Neuron (in vitro differentiated cells): Measurements from ENCODE around the gene PEAK1.
"Not testable (repeated sequence)": the region's sequence is repeated elsewhere in the genome, so short reads cannot be mapped to it uniquely, and the experiment has no call there.

Source experiments
- H2AFZ ChIP-seq: one replicate; pipeline ENCODE4 v1.6.1; 2013; ENCODE audit warnings: low read depth, mild to moderate bottlenecking, inconsistent platforms, low read length, moderate library complexity
- H3K27me3 ChIP-seq: one replicate; pipeline ENCODE4 v1.6.1; 2013; ENCODE audit warnings: low read length; ENCODE audit not compliant: insufficient read depth
- H3K36me3 ChIP-seq: one replicate; pipeline ENCODE4 v1.6.1; 2013; ENCODE audit warnings: low read length; ENCODE audit not compliant: insufficient read depth
- H3K4me1 ChIP-seq: one replicate; pipeline ENCODE4 v1.6.1; 2013; ENCODE audit warnings: low read length; ENCODE audit not compliant: insufficient read depth
- H3K4me3 ChIP-seq: 2 replicates; pipeline ENCODE4 v1.5.1; 2013; ENCODE audit warnings: mild to moderate bottlenecking, low read length, moderate library complexity
- H3K9me3 ChIP-seq: one replicate; pipeline ENCODE4 v1.6.1; 2013; ENCODE audit warnings: low read length

The PEAK1 gene

GRCh38 chr15:77192451-77192850, 227.5 kb downstream of the PEAK1 start:
- no peak overlapping the region for H2AFZ ChIP-seq

DNA sequence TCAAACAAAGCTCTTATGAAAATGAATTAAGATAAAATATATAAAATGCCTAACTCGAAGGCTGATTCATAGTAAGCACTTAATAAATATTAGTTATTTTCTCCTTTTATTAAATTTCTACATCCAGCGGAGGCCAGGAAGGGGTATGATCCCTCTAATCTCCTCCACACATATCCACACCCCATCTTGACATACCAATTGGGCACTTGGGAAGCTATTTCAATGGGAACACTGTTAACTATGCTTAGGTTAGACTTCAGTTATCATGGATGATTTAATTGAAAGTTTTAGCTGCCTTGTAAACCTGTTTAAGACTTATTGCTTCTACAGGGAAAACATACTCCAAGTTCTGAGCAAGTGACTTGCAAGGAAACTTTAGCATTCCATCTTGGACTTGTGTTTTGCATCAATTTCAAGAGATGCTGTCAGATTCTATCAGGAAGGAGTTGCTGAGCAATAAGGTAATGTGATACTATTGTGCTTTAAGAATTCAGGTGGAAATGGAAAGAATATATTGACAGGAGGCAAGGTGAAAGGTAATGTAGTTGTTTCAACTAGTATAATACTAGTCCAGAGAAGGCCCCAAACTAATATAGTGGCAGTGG, 228.6 kb downstream of the PEAK1 start:
- H3K9me3 ChIP-seq = no peaks in the 10 kb centered on the region
- no peaks in the 10 kb centered on the region for H3K27me3 ChIP-seq
- H3K36me3 ChIP-seq = no peaks in the 10 kb centered on the region
- H2AFZ ChIP-seq = no peak overlapping the region
- peaks cover 21% of the 10 kb centered on the region for H3K4me1 ChIP-seq
- no peak overlapping the region for H3K4me3 ChIP-seq

More at GRCh38 chr15:77192451-77192850, 227.5 kb downstream of the PEAK1 start:
- Histone ChIP-seq H3K9me3 (no peaks in the 10 kb centered on the region), H3K4me1 (peaks cover 21% of the 10 kb centered on the region), H3K27me3 (no peaks in the 10 kb centered on the region), H3K4me3 (no peak overlapping the region), H3K36me3 (no peaks in the 10 kb centered on the region)

- no peak overlapping the region for H2AFZ ChIP-seq
- no peaks in the 10 kb centered on the region for H3K9me3 ChIP-seq
- H3K27me3 ChIP-seq = no peaks in the 10 kb centered on the region
- no peak overlapping the region for H3K4me3 ChIP-seq
- peaks cover 5% of the 10 kb centered on the region for H3K4me1 ChIP-seq
- no peaks in the 10 kb centered on the region for H3K36me3 ChIP-seq
Observed at GRCh38 chr15:77187751-77188464, 232.0 kb downstream of the PEAK1 start.

DNA sequence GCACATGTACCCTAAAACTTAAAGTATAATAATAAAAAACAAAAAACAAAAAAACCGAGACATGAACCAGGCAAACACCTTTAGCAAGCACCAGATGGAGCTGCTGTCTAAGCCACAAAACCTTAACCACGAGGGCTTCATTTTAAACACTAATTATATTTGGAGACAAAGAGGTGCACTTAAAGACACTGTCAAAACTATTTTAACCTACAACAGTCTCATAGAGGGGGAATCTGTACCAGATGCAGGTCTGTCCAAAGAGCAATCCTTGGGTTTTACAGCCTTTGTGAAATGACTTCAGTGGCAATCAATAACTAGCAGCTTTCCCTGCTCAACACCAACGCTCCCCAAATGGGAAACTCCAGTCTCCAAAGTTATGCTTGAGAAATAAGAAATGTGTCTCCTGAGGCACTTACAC, 233.3 kb downstream of the PEAK1 start:
- Histone ChIP-seq H3K9me3 (no peaks in the 10 kb centered on the region), H3K4me1 (peaks cover 5% of the 10 kb centered on the region), H3K36me3 (no peaks in the 10 kb centered on the region), H2AFZ (no peak overlapping the region), H3K27me3 (no peaks in the 10 kb centered on the region), H3K4me3 (no peak overlapping the region)

DNA sequence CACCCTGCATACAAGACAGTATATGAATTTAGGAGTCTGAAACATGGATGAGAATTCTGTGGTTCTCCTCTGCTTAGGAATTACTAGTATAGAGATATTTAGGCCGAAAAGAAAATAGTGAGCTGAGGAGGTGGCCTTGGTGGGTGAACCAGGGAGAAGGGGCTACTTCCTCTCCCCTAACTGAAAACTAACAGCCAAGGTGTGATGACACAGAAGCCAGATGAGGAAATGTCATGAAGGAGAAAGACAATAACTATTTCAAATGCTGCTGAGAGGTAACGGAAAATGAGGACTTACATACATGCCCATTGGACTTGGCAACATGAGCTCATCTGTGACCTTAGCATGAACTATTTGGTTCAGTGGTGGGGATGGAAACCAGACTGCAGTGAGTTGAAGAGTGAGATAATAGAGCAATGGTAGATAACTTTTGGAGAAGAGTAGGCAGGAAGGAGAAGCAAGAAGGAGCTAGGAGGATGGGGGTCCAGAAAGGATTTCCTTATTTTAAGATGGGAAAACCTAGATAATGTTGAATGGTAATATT, 234.6 kb downstream of the PEAK1 start:
- Histone ChIP-seq H3K4me1 (peaks cover 5% of the 10 kb centered on the region), H3K36me3 (no peaks in the 10 kb centered on the region), H3K4me3 (no peak overlapping the region), H3K27me3 (no peaks in the 10 kb centered on the region), H2AFZ (no peak overlapping the region), H3K9me3 (no peaks in the 10 kb centered on the region)

- H2AFZ ChIP-seq, H3K36me3 ChIP-seq, H3K4me1 ChIP-seq, H3K4me3 ChIP-seq, H3K9me3 ChIP-seq, H3K27me3 ChIP-seq: not testable (repeated sequence)
Observed at GRCh38 chr15:77184352-77184751, 235.6 kb downstream of the PEAK1 start.

- Histone ChIP-seq H3K27me3 (no peaks in the 10 kb centered on the region), H3K4me3 (no peak overlapping the region), H3K36me3 (peaks cover 4% of the 10 kb centered on the region), H3K9me3 (no peaks in the 10 kb centered on the region), H2AFZ (no peak overlapping the region), H3K4me1 (peaks cover 5% of the 10 kb centered on the region)
Observed at GRCh38 chr15:77183066-77183465, 236.8 kb downstream of the PEAK1 start.

- H3K27me3 ChIP-seq = no peaks in the 10 kb centered on the region
- H3K4me3 ChIP-seq = no peak overlapping the region
- no peaks in the 10 kb centered on the region for H3K9me3 ChIP-seq
- peaks cover 4% of the 10 kb centered on the region for H3K36me3 ChIP-seq
- no peaks in the 10 kb centered on the region for H3K4me1 ChIP-seq
- no peak overlapping the region for H2AFZ ChIP-seq
Observed at GRCh38 chr15:77181305-77182074, 238.4 kb downstream of the PEAK1 start.

- Histone ChIP-seq H3K4me1 (no peaks in the 10 kb centered on the region), H3K36me3 (peaks cover 4% of the 10 kb centered on the region), H2AFZ (no peak overlapping the region), H3K4me3 (no peak overlapping the region), H3K27me3 (no peaks in the 10 kb centered on the region), H3K9me3 (no peaks in the 10 kb centered on the region)
Observed at GRCh38 chr15:77180757-77181156, 239.1 kb downstream of the PEAK1 start.

GRCh38 chr15:77180270-77180669, 239.6 kb downstream of the PEAK1 start:
- H2AFZ ChIP-seq = no peak overlapping the region
- no peaks in the 10 kb centered on the region for H3K27me3 ChIP-seq
- H3K4me1 ChIP-seq = no peaks in the 10 kb centered on the region
- peaks cover 4% of the 10 kb centered on the region for H3K36me3 ChIP-seq
- H3K9me3 ChIP-seq = no peaks in the 10 kb centered on the region
- H3K4me3 ChIP-seq = no peak overlapping the region

- no peak overlapping the region for H3K4me3 ChIP-seq
- no peaks in the 10 kb centered on the region for H3K4me1 ChIP-seq
- peaks cover 4% of the 10 kb centered on the region for H3K36me3 ChIP-seq
- H3K27me3 ChIP-seq = no peaks in the 10 kb centered on the region
- H3K9me3 ChIP-seq = no peaks in the 10 kb centered on the region
- H2AFZ ChIP-seq = no peak overlapping the region
Observed at GRCh38 chr15:77179541-77179998, 240.3 kb downstream of the PEAK1 start.

GRCh38 chr15:77178411-77178810, 241.5 kb downstream of the PEAK1 start:
- Histone ChIP-seq H3K4me1 (peaks cover 2% of the 10 kb centered on the region), H3K9me3 (no peaks in the 10 kb centered on the region), H3K27me3 (no peaks in the 10 kb centered on the region), H2AFZ (no peak overlapping the region), H3K4me3 (no peak overlapping the region), H3K36me3 (peaks cover 4% of the 10 kb centered on the region)

DNA sequence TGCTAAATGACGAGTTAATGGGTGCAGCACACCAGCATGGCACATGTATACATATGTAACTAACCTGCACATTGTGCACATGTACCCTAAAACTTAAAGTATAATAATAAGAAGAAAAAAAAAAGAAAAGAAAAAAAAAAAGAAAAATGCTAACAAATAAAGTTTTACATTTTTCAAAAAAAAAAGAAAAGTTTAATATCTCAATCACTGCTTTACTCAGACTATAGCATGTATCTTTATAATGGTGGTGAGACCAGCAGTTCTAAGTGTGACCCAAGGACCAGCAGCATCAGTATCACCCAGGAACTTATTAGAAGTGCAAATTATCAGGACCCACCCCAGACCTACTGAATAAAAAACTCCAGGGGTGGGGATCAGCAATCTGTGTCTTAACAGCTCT, 243.8 kb downstream of the PEAK1 start:
- H3K36me3 ChIP-seq, H3K9me3 ChIP-seq, H3K4me1 ChIP-seq, H2AFZ ChIP-seq, H3K4me3 ChIP-seq, H3K27me3 ChIP-seq: not testable (repeated sequence)
